ENCODE results near the gene CDYL2. TPM values are rescaled to one million over a fixed set of nuclear protein-coding genes. Genes with fewer than 3 reads are reported as not detected.

The CDYL2 gene
- polyA plus RNA-seq, 3 donors = 0.76 to 2.8 (median 1.9) TPM

GRCh38 chr16:80723981-80724380 lies 80.4 kb downstream of the CDYL2 start:
- no peak overlapping the region for H3K27ac ChIP-seq (ENCODE audit: low read depth, low read length)

GRCh38 chr16:80723091-80723490 lies 81.3 kb downstream of the CDYL2 start:
- WGBS, 3 donors = 84 to 95% (median 89%) methylated on average over 4 of the region's 4 CpGs
- no peak overlapping the region for H3K27ac ChIP-seq (ENCODE audit: low read depth, low read length)

GRCh38 chr16:80720804-80721371 lies 83.5 kb downstream of the CDYL2 start:
- no peak overlapping the region for H3K27ac ChIP-seq (ENCODE audit: low read depth, low read length)
- 80 to 89% (median 81%) methylated on average over 5 of the region's 5 CpGs for WGBS, 3 donors

- H3K27ac ChIP-seq (ENCODE audit: low read depth, low read length) = no peak overlapping the region
- WGBS, 3 donors = 38 to 91% (median 54%) methylated on average over 2 of the region's 2 CpGs
These were observed 84.8 kb downstream of the CDYL2 start for GRCh38 chr16:80719573-80719972.

GRCh38 chr16:80718480-80719220 lies 85.7 kb downstream of the CDYL2 start:
- 54 to 67% (median 60%) methylated on average over 10 of the region's 10 CpGs for WGBS, 3 donors
- no peak overlapping the region for H3K27ac ChIP-seq (ENCODE audit: low read depth, low read length)

GRCh38 chr16:80717611-80718010 lies 86.8 kb downstream of the CDYL2 start:
- WGBS, 3 donors = 36 to 86% (median 79%) methylated on average over 3 of the region's 3 CpGs
- H3K27ac ChIP-seq (ENCODE audit: low read depth, low read length) = no peak overlapping the region

GRCh38 chr16:80716564-80717139 lies 87.7 kb downstream of the CDYL2 start:
- WGBS, 3 donors = 83 to 98% (median 84%) methylated on average over 2 of the region's 2 CpGs
- no peak overlapping the region for H3K27ac ChIP-seq (ENCODE audit: low read depth, low read length)

- H3K27ac ChIP-seq (ENCODE audit: low read depth, low read length) = no peak overlapping the region
- WGBS, 3 donors = 64 to 87% (median 79%) methylated on average over 4 of the region's 4 CpGs
These were observed 93.0 kb downstream of the CDYL2 start for GRCh38 chr16:80711406-80711805.

GRCh38 chr16:80710918-80711317 lies 93.5 kb downstream of the CDYL2 start:
- 85 to 87% (median 86%) methylated on average over 8 of the region's 8 CpGs for WGBS, 3 donors

GRCh38 chr16:80708823-80709222 lies 95.6 kb downstream of the CDYL2 start:
- 92 to 94% (median 92%) methylated on average over 9 of the region's 9 CpGs for WGBS, 3 donors
- no peak overlapping the region for H3K27ac ChIP-seq (ENCODE audit: low read depth, low read length)

More at GRCh38 chr16:80710918-80711317, 93.5 kb downstream of the CDYL2 start:
- no peak overlapping the region for H3K27ac ChIP-seq (ENCODE audit: low read depth, low read length)

- no peak overlapping the region for H3K27ac ChIP-seq (ENCODE audit: low read depth, low read length)
These were observed 96.7 kb downstream of the CDYL2 start for GRCh38 chr16:80707686-80708085.

GRCh38 chr16:80705596-80705995 lies 98.8 kb downstream of the CDYL2 start:
- no peak overlapping the region for H3K27ac ChIP-seq (ENCODE audit: low read depth, low read length)
- 81% methylated on average over 2 of the region's 2 CpGs for WGBS, 3 donors

GRCh38 chr16:80704751-80705505 lies 99.5 kb downstream of the CDYL2 start:
- WGBS, 3 donors = 90 to 94% (median 92%) methylated on average over 9 of the region's 9 CpGs
- no peak overlapping the region for H3K27ac ChIP-seq (ENCODE audit: low read depth, low read length)

- no peak overlapping the region for H3K27ac ChIP-seq (ENCODE audit: low read depth, low read length)
- 87 to 96% (median 92%) methylated on average over 10 of the region's 10 CpGs for WGBS, 3 donors
These were observed 101.0 kb downstream of the CDYL2 start for GRCh38 chr16:80703131-80704071.

GRCh38 chr16:80702696-80703095 lies 101.7 kb downstream of the CDYL2 start:
- H3K27ac ChIP-seq (ENCODE audit: low read depth, low read length) = no peak overlapping the region
- WGBS, 3 donors = 93 to 98% (median 94%) methylated on average over 3 of the region's 3 CpGs

GRCh38 chr16:80700558-80700957 lies 103.8 kb downstream of the CDYL2 start:
- WGBS, 3 donors = 77 to 94% (median 81%) methylated on average over 4 of the region's 4 CpGs
- H3K27ac ChIP-seq (ENCODE audit: low read depth, low read length) = no peak overlapping the region

GRCh38 chr16:80695020-80695419 lies 109.4 kb downstream of the CDYL2 start:
- 91 to 99% (median 95%) methylated on average over 2 of the region's 2 CpGs for WGBS, 3 donors
- no peak overlapping the region for H3K27ac ChIP-seq (ENCODE audit: low read depth, low read length)

- 73 to 89% (median 87%) methylated on average over 4 of the region's 4 CpGs for WGBS, 3 donors
- no peak overlapping the region for H3K27ac ChIP-seq (ENCODE audit: low read depth, low read length)
These were observed 110.8 kb downstream of the CDYL2 start for GRCh38 chr16:80693553-80693952.

Data from adipose tissue (tissue), 3 donors.